Suppressor macrophage treated with lipopolysaccharide for 1 hour (primary cell): ENCODE measurements around the gene UPK2.

Experiments used
- DNase-seq, 3 donors: peaks; one replicate each; pipeline ENCODE4 v3.0.0-alpha.2; 2020 to 2022

Gene UPK2

DNA sequence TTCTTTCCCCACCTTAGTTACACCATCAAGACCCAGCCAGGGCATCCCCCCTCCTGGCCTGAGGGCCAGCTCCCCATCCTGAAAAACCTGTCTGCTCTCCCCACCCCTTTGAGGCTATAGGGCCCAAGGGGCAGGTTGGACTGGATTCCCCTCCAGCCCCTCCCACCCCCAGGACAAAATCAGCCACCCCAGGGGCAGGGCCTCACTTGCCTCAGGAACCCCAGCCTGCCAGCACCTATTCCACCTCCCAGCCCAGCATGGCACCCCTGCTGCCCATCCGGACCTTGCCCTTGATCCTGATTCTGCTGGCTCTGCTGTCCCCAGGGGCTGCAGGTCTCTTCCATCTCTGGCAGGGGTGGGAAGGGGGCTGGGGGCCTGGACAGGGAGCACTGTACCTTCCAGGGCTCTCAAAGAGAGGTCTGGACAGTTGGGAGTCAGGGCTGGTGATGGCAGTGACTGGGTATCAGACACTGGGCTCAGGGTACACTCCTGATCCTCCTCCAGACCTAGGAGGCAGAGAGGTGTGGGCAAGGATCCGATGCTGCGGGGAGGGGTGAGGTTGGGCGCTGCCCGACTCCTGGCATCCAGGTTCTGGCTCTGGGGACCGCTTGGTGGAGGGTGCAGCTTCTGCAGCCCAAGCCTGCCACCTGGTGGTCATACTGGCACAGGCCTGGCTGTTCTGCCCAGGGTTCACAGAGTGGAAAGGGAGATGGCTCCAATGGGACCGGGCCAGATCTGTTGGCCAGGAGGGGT is at the start of gene UPK2:
Gene UPK2 (plus strand): TSS at position 205 of the 753 bp plus-strand sequence. CDS start 53 bp downstream, at position 258.
- peak; percentile 88 to 93 (median 91) for DNase-seq

DNA sequence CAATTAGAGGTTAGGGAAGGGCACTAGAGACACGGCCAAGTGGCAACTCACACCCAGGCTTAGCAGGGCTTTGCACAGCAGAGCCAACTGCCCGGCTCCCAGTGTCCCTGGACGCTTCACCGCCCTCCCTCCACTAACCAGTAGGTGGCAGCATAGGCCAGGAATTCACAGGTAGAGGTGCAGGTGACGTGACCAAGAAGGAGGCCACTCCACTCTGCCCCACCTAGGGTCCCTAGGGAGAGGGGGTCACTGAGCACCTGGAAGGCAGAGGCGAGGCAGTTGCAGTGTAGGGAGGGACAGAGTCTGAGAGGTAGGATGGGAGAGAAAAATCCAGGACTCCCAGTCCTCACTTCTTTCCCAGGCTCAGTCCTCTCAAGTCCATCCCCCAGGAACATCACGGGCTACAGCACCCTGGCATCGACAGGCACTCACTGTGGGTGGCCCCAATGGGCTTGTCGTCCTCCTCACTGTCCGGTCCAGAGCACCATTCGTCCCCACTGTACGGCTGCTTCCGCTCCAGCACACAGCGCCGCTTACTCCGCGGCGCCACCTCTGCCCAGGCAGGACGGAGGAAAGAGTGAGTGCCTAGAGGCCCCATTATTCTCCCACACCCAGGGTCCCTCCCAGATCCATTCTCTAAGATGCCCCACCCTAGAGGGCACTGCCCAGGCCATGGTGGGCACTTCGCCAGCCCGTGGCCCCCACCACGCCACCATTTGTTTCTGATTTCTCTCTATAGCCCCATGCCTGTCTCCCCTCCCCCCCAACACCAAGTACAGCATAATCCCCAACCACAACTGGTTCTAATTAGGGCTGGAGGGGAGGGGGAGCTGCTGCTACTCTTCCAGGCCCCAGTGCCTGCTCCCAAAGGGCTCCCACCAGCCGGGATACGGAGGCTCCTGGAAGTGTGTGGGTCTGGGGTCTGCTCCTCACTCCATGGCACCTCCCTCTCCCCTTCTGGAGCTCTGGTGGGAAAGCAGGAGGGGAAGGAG is 48.8 kb upstream of the UPK2 start:
- peak; percentile 82 to 90 (median 85) for DNase-seq

DNA sequence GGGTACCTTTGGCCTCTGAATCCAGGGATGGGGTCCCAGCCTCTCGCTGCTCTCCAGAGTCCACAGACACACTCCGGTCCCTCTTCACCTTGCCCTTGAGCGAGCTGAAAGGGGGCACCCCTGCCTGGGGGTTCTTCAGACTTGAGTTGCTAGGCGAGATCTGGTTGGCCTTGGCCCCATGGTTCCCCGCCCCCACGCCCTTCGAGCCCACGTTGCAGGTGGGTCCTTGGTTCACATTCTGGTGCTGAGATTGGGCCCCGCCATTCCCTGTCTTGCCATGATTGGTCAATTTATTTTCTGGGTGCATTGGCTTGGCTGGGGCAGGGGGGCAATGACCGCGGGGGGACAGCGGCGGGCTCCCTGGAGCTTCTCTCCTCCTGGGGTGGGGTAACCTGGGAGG is 47.8 kb upstream of the UPK2 start:
- no peak for DNase-seq

DNA sequence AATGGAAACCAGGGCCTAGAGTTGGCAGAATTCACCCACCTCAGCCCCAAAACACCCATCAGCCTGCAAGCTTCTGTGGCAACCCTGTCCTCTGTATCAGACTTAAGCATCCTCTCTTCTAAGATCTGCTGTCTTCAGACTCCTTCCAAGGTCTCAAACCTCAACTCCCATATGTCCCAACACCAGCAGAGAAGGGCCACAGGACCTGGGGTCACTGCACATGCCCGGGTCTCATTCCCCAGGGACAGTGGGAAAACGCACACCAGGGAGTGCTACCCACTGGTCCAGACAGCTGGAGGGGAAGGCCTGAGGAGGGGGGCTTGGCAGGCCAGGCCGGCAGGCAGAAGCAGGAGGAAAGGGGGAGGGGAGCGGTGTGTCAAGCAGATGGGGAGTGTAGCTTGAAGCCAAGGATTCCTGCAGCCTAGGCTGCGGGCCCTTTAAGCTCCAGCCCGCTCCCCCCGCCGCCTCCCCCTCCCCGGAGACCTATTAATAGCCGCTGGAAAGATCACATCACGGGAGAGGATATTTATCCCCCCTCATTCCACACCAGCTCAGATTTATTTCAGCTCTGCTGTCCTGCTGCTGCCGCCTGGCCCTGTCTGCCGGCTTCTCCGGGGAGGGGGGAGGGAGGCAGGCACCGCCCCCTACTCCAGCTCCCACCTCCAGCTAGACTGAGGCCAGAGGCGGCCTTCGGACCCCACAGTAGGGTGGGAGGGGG is 47.0 kb upstream of the UPK2 start:
- no peak for DNase-seq

DNA sequence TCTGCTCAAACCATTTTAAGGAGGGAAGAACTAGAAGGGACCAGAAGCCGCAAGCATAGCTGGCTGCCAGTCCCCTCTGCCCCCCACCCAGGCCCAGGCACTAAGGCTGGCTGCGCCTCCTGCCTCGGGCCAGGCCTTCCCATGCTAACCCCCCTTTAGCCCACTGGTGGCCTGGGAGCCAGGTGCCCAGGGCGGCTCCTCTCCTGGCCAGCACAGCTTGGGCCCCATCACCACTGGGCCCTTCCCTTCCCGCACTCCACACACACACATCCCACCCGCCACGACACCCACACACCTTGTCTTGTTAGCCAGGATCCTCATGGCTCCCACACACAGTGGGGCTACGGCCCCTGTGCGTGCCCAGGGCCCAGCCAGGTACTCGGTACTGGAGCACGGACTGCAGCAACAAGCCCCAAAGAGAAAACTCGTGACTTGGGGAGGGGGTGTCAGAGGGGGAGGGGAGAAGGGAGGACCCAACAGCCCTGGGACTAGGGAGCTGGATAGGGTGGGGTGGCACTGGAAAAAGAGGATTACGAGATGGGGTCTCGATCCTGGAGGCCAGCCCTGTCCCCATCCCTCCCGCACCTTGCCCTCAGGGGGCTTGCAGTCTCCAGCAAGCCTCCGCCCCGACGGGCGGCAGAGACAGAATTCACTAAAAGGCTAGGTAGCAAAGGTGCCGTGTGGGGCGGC is 46.3 kb upstream of the UPK2 start:
- DNase-seq = no peak

DNA sequence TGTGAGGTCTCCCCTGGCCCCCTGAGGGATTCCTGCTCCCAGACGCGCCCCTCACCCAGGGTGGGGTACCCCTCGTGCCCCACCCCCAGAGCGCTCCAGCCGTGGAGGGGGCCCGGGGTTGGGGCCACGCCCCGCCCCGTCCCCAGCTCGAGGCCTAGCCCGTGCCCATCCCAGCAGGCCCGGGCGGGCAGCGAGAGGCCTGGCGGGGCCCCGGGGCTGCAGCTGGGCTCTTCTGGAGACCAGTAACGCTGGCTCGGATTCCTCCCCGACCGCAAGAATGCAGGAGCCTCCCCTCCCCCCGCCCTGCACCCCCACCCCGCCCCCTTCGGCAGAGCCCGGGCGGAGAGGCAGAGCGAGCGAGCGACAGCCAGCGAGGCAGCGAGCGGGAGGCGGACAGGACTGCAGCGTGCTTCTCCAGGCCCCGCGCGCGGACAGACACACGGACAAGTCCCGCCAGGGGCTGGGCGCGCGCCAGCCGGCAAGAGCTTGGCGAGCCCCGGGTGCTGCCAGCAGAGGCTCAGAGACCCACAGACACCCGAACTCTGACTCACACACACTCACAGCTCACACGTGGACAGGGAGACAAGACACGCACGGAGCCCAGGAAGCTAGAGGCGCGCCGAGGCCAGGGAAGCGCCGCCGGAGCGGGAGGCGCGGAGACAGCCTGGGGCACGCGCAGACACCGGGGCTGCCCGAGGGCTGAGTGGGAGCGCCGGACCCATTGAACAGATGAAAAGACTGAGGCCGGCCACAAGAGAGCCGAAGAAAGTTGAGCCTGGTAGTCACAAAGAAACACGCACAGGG is 45.6 kb upstream of the UPK2 start:
- peak; percentile 59 to 72 (median 69) for DNase-seq

DNA sequence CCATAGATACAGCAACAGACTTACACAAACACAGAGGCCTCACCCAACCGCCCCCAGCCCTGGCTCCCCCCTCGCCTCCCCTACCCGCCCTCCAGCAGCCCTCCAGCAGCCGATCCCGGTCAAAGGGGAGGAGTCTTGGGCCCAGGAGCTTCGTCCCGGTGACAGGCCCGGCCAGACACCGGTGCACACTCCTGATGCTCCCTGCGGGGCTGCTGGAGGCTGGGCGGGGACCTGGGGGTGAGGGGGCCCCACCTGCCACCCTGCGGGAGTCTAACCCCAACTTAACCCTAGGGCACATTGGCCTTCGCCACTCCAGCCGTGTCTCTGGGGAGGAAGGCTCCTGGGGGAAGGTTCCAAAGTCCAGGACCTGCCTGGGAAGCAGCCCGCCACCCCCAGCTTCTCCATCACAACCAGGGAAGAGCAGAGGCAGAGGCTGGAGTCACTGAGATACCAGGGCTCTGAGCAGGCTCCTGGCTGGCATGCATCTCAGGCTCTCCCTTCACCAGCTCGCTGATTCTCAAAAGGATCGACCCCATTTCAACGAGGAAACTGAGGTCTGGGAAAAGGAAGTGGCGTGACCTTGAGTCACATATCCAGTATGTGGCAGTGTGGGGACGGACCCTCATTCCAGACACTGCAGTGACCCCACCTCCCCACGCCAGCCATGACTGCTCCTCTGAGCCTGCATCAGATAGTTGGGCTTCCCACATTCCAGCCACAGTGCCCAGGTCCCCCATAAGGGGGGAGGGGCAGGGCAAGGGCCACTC is 44.8 kb upstream of the UPK2 start:
- DNase-seq = no peak

DNA sequence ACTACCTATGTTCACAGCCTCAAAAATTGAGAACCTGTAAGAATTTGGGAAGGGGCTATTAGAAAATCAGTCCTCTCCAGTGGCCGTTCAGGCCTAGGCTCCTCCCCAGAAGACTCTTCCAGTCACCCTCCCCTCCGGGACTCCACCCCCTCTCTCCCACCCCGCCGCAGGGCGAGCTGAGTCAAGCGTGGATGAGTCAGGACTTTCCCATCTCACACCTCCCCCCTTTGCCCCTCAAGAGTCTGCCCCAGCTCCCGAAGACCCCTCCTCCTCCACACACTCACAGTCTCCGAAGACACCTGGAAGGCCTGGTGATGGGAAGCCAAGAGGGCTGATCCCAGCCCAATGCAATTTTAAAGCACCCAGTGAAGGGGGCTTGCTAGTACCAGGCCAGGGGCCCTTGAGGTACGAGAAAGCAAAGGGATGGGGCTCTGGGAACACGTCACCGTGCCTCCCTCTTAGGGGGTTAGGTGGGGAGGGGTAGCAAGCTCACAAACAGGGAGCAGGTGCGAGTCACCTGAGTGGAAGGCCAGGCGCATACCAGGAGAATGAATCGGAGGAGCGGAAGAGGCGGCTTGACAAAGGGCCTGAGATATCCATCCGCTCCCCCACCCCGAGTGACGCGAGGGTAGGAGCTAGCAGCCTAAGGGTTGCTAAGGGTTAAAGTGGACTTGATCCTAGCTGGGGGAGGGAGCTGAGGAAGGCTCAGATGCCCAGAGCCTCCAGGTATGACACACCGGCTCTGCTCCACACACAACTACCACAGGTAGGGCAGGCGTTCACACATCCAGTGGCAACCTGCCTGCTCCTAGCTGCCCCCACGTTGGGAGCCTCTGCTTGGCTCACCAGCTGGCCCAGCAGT is 44.0 kb upstream of the UPK2 start:
- DNase-seq = peak; percentile 83 to 91 (median 83)

DNA sequence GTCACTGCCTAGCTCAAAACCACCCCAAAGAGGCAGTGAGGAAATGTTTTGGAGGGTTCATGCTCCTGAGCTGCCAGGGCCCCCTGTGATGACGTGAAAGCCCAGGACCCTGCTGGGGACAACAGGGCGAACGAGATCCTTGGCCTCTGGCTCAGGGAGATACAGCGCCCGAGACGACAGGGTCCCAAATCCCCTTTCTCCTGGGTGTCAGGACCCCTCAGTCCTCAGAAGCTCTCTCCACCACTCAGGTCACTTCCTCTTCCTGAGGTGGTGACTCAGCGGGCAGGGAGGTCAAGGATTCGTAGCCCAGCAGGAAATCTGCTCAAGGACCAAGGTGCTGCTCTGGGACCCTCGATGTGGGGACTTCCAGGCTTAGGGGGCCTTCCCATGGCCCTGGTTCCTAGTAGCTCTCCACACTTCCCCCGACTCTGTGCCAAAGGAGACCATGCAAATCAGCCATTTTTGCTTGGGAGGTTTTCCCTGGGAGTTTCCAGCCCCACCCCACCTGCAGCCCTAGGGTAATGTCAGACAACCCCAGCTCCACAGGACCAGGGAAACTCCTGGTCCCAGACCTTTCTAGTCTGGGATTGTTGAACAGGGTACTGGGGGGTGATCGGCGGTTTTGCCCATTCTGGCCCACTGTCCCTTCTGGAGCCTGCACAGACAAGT is 43.2 kb upstream of the UPK2 start:
- peak; percentile 61 to 84 (median 81) for DNase-seq

DNA sequence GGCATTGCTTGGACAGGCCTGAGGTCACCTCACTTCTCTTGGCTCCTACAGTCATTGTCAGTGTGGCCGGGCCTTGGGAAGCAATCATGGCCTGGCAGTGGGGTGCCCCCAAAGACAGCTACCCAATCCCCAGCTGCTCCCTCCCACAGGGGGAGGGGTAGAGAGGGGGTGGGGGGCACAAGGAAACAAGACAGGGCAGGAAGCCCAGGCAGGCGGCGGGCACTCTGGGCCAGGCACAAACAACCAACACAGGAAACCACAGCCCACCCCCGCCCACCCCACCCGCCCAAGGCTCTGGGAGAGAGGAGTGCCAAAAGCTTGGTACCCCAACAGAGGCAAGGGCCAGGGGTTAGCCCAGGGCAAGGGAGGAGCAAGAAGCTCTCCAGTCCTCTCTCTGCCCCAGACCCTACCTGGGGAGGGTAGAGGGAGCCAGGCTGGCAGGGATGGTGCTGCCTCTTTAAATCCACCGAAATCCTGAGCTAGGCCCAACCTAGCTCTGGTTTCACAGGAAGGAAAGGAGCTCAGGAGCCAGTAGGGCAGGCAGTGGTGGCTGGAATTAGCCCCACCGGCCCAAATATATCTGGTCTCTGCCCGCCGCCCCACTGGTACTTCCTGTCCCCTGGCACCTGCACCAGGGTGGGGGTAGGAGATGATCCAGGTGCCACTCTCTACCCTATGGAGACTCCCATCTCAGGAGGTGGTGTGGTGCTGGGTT is 42.5 kb upstream of the UPK2 start:
- DNase-seq = no peak

DNA sequence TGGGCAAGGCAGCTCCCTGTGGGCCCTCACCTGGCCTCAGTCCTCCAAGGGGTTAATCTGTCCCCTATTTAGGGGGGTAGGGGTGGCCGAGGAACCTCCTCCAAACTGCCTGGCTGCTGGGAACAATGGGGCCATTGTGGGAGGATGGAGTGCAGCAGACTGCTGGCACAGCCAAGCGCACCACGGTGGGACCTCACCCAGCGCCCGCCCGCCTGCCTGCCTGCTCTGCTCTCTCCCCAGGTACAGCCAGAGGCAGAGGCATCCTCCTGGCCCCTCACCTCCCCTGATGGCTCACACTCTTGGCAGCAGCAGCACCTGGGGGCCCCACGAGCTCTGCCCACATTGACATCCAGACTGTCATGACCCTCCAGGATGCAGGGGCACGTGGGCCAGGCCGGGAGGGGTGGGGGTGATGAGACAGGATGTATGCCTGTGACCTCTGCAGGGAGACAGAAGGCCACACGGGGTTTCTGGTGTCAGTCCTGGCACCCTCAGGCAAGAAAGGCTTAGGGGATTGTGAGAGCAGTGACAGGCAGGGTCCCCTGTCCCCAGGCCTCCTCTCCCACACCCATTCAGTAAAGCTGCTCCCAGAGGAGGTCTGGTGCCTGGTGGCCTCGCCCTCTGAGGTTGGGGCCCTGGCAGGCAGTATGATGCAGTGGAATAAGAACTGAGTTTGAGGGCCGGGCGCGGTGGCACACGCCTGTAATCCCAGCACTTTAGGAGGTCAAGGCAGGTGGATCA is 41.8 kb upstream of the UPK2 start:
- no peak for DNase-seq

DNA sequence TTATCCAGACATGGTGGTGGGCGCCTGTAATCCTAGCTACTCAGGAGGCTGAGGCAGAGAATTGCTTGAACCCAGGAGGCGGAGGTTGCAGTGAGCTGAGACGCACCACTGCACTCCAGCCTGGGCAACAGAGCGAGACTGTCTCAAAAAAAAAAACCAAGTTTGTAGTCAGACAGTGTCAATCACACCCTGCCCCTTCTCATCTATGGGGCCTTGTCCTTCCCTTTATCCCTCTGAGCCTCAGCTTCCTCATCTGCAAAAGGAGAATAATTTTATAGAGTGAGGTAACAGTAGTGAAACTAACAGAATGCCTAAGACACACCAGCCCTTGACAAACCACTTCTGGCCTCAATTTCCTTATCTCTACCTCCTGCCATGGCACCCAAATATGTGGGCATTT is 41.1 kb upstream of the UPK2 start:
- DNase-seq = peak; percentile 46 to 70 (median 66)

DNA sequence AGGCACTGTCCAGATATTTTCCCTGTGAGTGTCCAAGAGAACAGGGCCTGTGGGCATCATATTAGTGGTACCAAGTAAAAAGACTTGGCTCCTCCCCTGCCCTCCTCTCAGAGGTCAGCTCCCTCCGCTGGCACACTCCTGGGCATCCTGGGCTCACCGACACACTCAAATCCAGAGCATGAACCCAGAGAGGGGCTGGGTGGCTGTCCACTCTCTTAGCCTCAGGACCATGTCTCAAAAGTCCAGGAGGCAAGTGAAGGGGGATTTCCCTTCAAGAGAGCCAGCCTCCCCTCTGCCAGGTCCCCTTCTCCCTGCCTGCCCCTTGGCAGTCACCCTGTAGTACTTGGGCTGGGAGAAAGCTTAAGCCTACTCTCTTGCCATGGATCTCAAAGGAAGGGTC is 40.7 kb upstream of the UPK2 start:
- DNase-seq = no peak

DNA sequence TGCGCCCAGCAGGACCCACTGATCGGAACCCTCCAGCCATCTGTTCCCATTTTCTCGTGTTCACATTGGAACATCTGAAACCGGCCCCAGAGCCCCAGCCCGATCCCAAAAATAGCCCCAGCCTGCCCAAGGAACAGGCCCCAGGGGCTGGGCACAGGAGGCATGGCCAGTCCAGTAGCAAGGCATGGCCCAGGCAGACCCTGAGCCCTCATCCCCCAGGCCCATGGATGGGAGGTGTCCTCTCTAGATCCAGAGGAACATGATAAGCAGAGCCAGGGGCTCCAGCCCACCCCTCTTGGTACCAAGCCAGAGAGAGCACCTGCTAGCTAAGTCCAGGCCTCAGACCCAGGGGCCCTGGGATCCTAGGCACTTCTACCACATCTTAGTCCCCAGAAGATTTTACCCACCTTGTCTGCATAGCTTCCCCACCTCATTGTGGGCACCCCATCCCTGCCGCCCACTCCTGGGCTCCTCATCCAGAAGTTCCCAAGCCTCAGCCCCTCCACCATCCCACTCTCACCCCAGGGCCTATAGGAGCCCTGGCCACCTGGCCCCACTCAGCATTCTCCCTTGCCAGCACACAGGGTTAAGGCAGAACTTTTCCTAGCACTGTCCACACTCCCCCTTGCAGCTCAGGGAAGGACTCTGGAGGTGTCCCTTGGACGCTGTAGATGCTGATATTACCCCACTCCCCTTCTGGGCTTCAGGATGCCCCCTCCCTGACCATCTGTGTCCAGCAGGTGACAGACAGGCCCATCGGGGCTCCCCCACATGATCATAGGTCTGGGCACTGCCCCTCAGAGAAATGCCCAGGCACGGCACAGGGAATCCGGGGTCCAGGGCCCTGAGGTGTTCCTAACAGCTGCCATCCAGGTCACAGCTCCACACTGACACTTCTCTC is 39.9 kb upstream of the UPK2 start:
- DNase-seq = no peak

DNA sequence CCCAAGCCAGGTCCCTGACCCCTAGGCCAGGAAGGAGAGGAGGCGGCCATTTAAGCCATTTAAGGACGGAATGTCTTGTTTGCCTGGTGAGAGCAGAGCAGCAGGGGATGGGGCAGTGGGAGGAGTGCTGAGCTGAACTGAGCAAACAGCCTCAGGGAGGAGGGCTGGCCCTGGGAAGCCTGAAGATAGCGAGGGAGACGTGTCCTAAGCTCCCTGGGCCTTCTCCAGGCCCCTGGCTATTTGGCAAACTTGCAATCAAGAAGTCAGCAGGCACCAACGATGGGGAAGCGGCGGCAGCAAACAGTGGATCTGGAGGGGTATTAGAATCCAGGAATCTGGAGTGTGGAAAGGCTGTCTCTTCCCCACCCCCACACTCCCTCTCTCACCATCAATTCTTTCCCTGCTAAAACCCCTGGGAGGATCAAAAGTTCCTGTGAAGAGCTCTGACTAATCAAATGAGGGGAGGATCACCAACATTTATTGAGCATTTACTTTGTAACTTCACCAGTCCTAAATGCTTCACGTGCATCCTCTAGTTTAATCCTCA is 39.2 kb upstream of the UPK2 start:
- peak in 1 of 3 donors; percentile 34 for DNase-seq

DNA sequence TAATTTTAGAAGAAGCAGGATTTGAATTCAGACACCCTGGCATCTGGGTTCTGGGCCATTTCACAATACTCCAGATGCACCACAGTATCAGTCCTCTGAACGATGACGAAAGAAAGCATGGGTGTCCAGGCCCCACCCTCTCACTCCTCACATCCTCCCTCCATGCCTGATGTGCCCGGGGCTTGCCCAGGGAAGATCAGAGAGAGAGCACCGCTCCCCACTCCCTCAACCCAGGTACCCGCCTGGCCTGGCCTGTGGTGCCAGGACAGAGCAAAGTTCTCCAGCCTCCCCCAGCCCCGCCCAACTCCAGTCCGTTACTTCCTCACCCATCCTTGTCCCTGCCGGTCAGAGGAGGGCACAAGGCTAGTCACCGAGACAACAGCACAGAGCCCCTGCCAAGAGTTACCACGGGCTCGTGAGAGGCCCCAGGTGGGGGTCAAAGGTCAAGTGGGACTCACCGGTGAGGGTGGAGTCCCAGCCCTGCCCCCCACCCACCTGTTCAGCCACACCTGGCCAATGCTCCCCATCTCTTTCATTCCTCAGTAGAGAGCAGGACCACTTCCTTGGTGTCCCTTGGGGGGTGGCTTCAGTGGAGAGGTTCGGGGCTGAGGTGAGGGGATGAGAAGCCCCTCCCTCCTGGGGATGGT is 38.5 kb upstream of the UPK2 start:
- DNase-seq = peak; percentile 74 to 83 (median 82)
